Inflammatory macrophage (primary cell): ENCODE measurements around the gene MYLK2.
"Not testable (repeated sequence)": the region's sequence is repeated elsewhere in the genome, so short reads cannot be mapped to it uniquely, and the experiment has no call there.

Experiments used
- DNase-seq, 2 donors: peaks; one replicate each; pipeline ENCODE4 v3.0.0-alpha.2; 2020 to 2022

MYLK2 gene

GRCh38 chr20:31816221-31816620, 2.9 kb upstream of the MYLK2 start:
- DNase-seq = no peak

- DNase-seq = no peak
These were observed 1.7 kb upstream of the MYLK2 start for GRCh38 chr20:31817461-31817860.

GRCh38 chr20:31818376-31818908, 714 bp upstream of the MYLK2 start:
- no peak for DNase-seq

DNA sequence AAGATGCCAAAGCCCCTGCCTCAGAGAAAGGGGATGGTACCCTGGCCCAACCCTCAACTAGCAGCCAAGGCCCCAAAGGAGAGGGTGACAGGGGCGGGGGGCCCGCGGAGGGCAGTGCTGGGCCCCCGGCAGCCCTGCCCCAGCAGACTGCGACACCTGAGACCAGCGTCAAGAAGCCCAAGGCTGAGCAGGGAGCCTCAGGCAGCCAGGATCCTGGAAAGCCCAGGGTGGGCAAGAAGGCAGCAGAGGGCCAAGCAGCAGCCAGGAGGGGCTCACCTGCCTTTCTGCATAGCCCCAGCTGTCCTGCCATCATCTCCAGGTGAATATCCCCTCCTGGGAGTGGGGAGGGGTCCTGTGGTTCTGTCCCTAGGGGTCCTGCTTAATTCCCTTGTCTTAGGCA, 1.1 kb downstream of the MYLK2 start:
- DNase-seq = no peak

DNA sequence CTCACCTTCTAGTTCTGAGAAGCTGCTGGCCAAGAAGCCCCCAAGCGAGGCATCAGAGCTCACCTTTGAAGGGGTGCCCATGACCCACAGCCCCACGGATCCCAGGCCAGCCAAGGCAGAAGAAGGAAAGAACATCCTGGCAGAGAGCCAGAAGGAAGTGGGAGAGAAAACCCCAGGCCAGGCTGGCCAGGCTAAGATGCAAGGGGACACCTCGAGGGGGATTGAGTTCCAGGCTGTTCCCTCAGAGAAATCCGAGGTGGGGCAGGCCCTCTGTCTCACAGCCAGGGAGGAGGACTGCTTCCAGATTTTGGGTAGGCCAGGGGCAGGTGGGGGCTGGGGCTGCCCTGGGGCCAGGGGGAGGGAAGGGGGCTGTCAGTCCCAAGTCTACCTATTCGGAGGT, 2.3 kb downstream of the MYLK2 start:
- no peak for DNase-seq

DNA sequence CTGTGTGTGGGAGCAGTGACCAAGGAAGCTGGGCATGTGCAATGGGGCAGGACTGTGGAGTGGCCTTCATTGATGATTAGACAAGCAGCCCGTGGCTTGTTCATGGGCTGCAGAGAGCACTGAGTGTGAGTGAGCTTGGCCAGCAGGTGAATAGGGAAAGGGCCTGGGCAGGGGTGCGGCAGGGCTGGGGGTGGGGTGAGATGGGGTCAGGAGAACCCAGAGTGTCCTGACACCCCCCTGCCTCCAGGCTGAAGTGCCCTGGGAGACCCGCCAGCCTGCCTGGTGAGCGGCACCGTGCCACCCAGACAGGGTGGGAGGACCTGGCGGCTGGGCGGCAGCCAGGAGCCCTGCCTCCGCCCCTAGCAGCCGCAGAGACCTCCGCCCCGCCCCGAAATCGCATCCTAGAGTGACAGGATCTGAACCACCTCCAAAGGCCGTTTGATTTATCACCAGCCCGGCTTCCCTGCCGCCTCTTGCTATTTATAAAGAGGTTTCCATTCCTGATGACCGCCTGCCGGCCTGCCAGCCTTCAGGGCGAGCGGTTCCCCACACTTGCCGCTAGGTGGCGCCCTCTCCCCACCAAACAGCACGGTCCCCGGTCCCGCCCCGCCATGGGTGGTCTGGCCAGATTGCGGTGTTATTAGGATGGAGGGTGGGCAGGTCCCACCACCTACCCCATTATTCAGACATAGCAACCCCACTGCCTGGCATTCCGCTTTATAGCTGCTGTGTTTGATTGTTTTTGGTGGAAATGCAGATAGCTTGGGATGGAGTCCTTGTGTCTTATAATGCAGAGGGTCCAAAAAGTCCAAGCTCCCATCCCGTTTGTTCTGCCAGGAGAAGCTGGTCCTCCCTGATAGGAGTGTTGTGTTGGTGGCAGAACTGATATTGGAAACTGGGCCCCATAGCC, 3.5 kb downstream of the MYLK2 start:
- DNase-seq = peak; percentile 41 to 63

DNA sequence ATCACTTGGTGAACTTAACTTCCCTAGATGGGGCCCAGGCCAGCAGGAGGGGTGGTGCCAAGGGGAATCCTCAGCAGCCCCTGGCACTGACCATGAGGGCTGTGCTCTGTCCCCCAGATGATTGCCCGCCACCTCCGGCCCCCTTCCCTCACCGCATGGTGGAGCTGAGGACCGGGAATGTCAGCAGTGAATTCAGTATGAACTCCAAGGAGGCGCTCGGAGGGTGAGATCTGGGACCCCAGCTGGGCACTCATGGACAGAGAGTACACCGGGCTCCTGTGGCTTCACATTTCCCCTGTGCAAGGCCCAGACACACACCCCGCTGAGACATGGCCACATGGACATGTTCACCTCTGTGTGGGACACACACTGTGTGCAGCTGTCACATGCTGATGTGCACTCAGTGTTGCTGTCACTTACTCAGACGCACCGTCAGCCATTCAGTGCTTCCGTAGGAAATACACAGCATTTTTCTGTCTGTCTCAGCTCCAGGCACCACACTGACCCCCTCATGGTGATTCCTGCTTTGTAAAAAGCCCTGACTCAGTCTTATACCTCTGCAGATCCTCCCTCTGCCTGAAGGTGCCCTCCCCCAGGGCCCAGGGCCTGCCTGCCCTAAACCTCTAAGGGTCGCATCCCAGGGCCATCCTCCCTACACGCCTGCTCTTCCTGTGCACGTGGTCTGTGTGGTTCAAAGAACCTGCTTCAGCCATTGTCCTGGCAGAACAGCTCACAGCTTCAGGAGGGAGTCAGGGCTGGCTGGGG, 4.4 kb downstream of the MYLK2 start:
- DNase-seq = peak in 1 of 2 donors; percentile 21

- no peak for DNase-seq
These were observed 4.9 kb downstream of the MYLK2 start for GRCh38 chr20:31824125-31824485.

- no peak for DNase-seq
These were observed 5.6 kb downstream of the MYLK2 start for GRCh38 chr20:31824554-31825313.

- no peak for DNase-seq
These were observed 6.9 kb downstream of the MYLK2 start for GRCh38 chr20:31826074-31826473.

DNA sequence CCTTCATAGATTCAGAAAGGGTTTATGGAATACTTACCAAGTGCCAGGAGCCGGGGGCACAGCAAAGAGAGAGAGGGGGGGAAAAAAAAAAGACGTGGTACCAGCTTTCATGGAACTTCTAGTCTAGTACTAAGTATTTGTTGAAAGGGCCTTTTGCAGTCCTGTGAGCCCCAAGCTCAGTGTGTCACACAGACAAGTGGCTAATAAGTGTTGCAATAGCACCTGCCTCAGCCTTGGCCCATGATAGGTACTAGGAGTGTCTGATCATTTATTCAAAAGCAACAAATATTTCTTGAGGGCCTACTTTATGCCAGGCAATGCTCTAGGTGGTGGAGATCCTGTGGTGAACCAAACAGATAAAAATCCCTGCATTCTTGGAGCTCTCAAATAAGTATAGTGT, 7.9 kb downstream of the MYLK2 start:
- DNase-seq = no peak

- not testable (repeated sequence) for DNase-seq
These were observed 8.9 kb downstream of the MYLK2 start for GRCh38 chr20:31828016-31828415.

DNA sequence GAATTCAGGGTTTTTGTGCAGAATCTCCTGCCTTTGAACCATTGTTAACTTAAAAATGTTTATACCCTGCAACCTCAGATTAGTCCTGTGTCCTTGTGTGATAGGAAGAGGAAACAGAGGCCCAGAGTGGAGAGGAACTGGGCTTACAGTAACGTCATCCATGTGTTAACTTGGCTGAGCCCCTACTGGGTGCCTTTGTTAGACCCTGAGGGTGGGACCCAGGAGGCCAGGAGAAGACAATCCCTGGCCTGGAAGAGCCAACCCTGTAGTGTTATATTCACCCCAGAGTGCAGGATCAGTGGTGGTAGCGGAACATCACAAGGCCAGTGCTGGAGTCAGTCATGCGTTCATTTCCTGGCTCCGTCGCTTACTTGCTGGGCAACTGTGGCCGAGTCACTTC, 10.6 kb downstream of the MYLK2 start:
- no peak for DNase-seq

GRCh38 chr20:31830406-31830981, 11.3 kb downstream of the MYLK2 start:
- DNase-seq = no peak

GRCh38 chr20:31831211-31831610, 12.1 kb downstream of the MYLK2 start:
- no peak for DNase-seq

- DNase-seq = no peak
These were observed 12.7 kb downstream of the MYLK2 start for GRCh38 chr20:31831771-31832306.

GRCh38 chr20:31833130-31833930, 14.2 kb downstream of the MYLK2 start:
- peak; percentile 49 to 54 for DNase-seq

- no peak for DNase-seq
These were observed 14.9 kb downstream of the MYLK2 start for GRCh38 chr20:31833931-31834521.

GRCh38 chr20:31835554-31835953, 16.4 kb downstream of the MYLK2 start:
- DNase-seq = no peak

DNA sequence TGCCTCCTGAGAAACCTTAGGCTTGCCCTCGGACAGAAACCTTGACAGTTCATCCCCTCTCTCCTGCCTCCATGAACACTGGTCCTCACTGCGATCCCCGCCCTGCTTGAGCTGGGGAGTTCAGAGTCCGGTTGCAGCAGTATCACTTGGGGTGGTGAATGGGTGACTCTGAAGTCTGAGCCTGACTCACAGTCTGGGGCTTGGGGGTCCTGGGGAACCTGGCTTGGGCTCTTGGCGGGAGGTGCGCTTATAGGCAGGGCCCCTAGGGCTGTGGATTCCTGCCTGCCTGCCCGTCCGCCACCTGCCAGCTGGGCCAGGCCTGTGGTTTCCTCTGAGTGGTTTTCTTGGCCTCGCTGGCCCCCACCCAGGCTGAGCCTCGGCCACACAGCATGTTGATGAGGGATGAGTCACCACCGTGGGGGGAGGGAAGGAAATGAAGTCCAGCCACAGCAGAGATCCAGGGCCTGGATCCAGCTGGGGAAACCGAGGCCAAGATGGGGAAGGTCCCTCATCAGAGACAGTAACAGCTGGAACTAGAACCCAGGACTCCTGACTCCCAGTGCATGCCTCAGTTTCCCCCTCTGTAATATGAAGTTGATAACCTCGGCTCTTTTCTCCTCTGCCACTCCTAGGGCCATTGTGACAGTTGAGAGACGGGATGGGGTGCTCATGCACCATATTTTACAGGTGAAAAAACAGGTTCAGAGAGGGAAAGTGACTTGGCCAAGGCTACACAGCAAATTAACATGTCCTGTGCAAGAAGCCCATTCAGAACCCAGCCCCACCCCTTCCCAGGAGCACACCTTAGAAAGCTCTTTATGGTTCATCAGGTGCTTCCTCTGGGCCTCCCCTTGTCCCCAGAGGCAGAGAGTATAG, 17.1 kb downstream of the MYLK2 start:
- DNase-seq = peak; percentile 57 to 69
